Natural killer cell (primary cell): Measurements from ENCODE around the gene TCIRG1. TPM values are rescaled to one million over a fixed set of nuclear protein-coding genes. Genes with fewer than 3 reads are reported as not detected.

Source experiments
- ATAC-seq, 3 donors: fragments of 150-1000 bp in 2 of 3; fragments of 200-7000 bp in 1 of 3; cut with Tn5 transposase; 1 replicate in 1 of 3; 2 replicates in 2 of 3; pipeline ENCODE4 v1.10.0; 2021; ENCODE audit warnings: mild to moderate bottlenecking in 2 of 3, moderate library complexity in 2 of 3
- DNase-seq, 2 donors: peaks; one replicate each; pipeline versions ENCODE4 v3.0.0 to v3.0.0-alpha.2; 2013 to 2021; ENCODE audit warnings: mixed read lengths in 1 of 2
- H3K27ac ChIP-seq: one replicate; pipeline ENCODE4 v1.5.1; 2013; ENCODE audit warnings: mild to moderate bottlenecking, low read length
- H3K27me3 ChIP-seq: one replicate; pipeline ENCODE4 v1.6.1; 2013; ENCODE audit warnings: low read length; ENCODE audit not compliant: control insufficient read depth, insufficient read depth
- H3K36me3 ChIP-seq: one replicate; pipeline ENCODE4 v1.6.1; 2013; ENCODE audit warnings: low read length; ENCODE audit not compliant: control insufficient read depth, insufficient read depth
- H3K4me1 ChIP-seq: one replicate; pipeline ENCODE4 v1.6.1; 2013; ENCODE audit warnings: low read length; ENCODE audit not compliant: control insufficient read depth, insufficient read depth
- H3K4me3 ChIP-seq: one replicate; pipeline ENCODE4 v1.5.1; 2013; ENCODE audit warnings: low read length
- H3K9me3 ChIP-seq: one replicate; pipeline ENCODE4 v1.6.1; 2013; ENCODE audit warnings: low read length; ENCODE audit not compliant: control insufficient read depth, insufficient read depth
- H3K27ac Mint-ChIP-seq, 2 donors: one replicate each; pipeline ENCODE4 v1.8.0; 2022; ENCODE audit warnings: mild to moderate bottlenecking in 2 of 2, mixed read lengths in 2 of 2, moderate library complexity in 1 of 2
- H3K27me3 Mint-ChIP-seq, 2 donors: one replicate each; pipeline ENCODE4 v1.8.0; 2022; ENCODE audit warnings: low read depth in 2 of 2, mixed read lengths in 2 of 2
- H3K36me3 Mint-ChIP-seq: one replicate; pipeline ENCODE4 v1.8.0; 2022; ENCODE audit warnings: mixed read lengths
- H3K4me1 Mint-ChIP-seq, 2 donors: one replicate each; pipeline ENCODE4 v1.8.0; 2022; ENCODE audit warnings: mixed read lengths in 2 of 2
- H3K4me3 Mint-ChIP-seq: one replicate; pipeline ENCODE4 v1.8.0; 2022; ENCODE audit warnings: mild to moderate bottlenecking, moderate library complexity, mixed read lengths
- H3K9me3 Mint-ChIP-seq, 2 donors: one replicate each; pipeline ENCODE4 v1.8.0; 2022; ENCODE audit warnings: mixed read lengths in 2 of 2
- CTCF ChIP-seq: fragments of 200-600 bp; IDR thresholded peaks from one replicate; pipeline ENCODE4 v1.8.0; 2022; ENCODE audit warnings: antibody characterized with exemption
- WGBS: methylation state at CpG from one replicate; pipeline ENCODE4 v1.1.7; 2013; ENCODE audit warnings: missing lambda C conversion rate; ENCODE audit not compliant: insufficient coverage; 5-methylcytosine and 5-hydroxymethylcytosine counted together
- intact Hi-C: fragments of 100-400 bp; cut with micrococcal nuclease; formaldehyde crosslinking; loops from one replicate; pipeline ENCODE4 v1.14.2; 2022
- total RNA-seq, 4 donors: library from RNA; stranded (reverse); fragments of 120-200 nt in 1 of 4; gene quantifications; one replicate each; pipeline versions ENCODE4 v1.2.3 to v1.2.4, GENCODE V29; 2013 to 2022

Gene TCIRG1
- total RNA-seq, 3 donors from 2014 or later (not counting 1 experiment from before 2014, with no cell fraction given) = 438 to 480 (median 465) TPM

GRCh38 chr11:68030318-68031143, 8.3 kb upstream of the TCIRG1 start, which contains the start of gene NDUFS8:
Gene NDUFS8 (plus strand): TSS chr11:68030681. CDS start chr11:68032152, 1,471 bp downstream.
- Histone ChIP-seq H3K4me1 (peaks cover 57% of the 10 kb centered on the region), H3K4me3 (peak within 1 kb of the TSS; percentile 87), H3K27me3 (no peaks in the 10 kb centered on the region), H3K27ac (peak within 1 kb of the TSS; percentile 69), H3K9me3 (no peaks in the 10 kb centered on the region), H3K36me3 (peaks cover 15% of the 10 kb centered on the region)
- intact Hi-C loops = loop anchor here (1.0 kb wide), 1 partner anchor 10 kb away; no protein-coding TSS in a partner anchor
- Mint-ChIP-seq H3K4me1 (peaks cover 18 to 41% of the 10 kb centered on the region in 2 donors), H3K27me3 (no peaks in the 10 kb centered on the region), H3K36me3 (no peaks in the 10 kb centered on the region), H3K9me3 (no peaks in the 10 kb centered on the region), H3K4me3 (peak within 1 kb of the TSS; percentile 92), H3K27ac (peak within 1 kb of the TSS; percentile 88 to 89)
- no peak for TF ChIP-seq CTCF
- peak; percentile 93 to 97 for DNase-seq
- 0% methylated on average over 51 of the region's 56 CpGs for WGBS
- peak; percentile 92 to 99 (median 96) for ATAC-seq

GRCh38 chr11:68031144-68031464, 7.7 kb upstream of the TCIRG1 start:
- H3K4me3 ChIP-seq = peak overlapping the region; percentile 87
- intact Hi-C loops = no loop called here
- Mint-ChIP-seq H3K36me3 (no peaks in the 10 kb centered on the region), H3K9me3 (no peaks in the 10 kb centered on the region), H3K4me3 (peak overlapping the region; percentile 92), H3K4me1 (peaks cover 22 to 42% of the 10 kb centered on the region in 2 donors), H3K27me3 (no peaks in the 10 kb centered on the region), H3K27ac (peak overlapping the region; percentile 88 to 89)
- H3K9me3 ChIP-seq = no peaks in the 10 kb centered on the region
- no peaks in the 10 kb centered on the region for H3K27me3 ChIP-seq
- no peak for TF ChIP-seq CTCF
- DNase-seq (peak in 1 of 2 donors; percentile 51), ATAC-seq (no peak)
- WGBS = 13% methylated on average over 10 of the region's 10 CpGs
- H3K4me1 ChIP-seq = peaks cover 57% of the 10 kb centered on the region
- peak overlapping the region; percentile 69 for H3K27ac ChIP-seq
- peaks cover 15% of the 10 kb centered on the region for H3K36me3 ChIP-seq

GRCh38 chr11:68032003-68032402, 6.8 kb upstream of the TCIRG1 start:
- Mint-ChIP-seq H3K4me3 (peak overlapping the region; percentile 92), H3K9me3 (no peaks in the 10 kb centered on the region), H3K27ac (peak overlapping the region; percentile 88 to 89), H3K27me3 (no peaks in the 10 kb centered on the region), H3K4me1 (peaks cover 31 to 45% of the 10 kb centered on the region in 2 donors), H3K36me3 (no peaks in the 10 kb centered on the region)
- DNase-seq (no peak), ATAC-seq (no peak)
- Histone ChIP-seq H3K27me3 (no peaks in the 10 kb centered on the region), H3K36me3 (peaks cover 15% of the 10 kb centered on the region), H3K9me3 (no peaks in the 10 kb centered on the region), H3K4me3 (no peak overlapping the region), H3K4me1 (peaks cover 57% of the 10 kb centered on the region), H3K27ac (no peak overlapping the region)
- intact Hi-C loops = no loop called here
- no peak for TF ChIP-seq CTCF
- 95% methylated on average over 8 of the region's 9 CpGs for WGBS
